Ovary (tissue), 3 donors: ENCODE results near the gene FILIP1L.

ENCODE experiments used
- POLR2A ChIP-seq: fragments of 450-650 bp; IDR thresholded peaks from one replicate; pipeline ENCODE4 v1.6.1; 2017; ENCODE audit warnings: antibody characterized with exemption, mild to moderate bottlenecking, moderate library complexity
- TF ChIP-seq, protein P1 (sequence below), 3 donors: fragments of 450-650 bp in 2 of 3; fragments of 200-600 bp in 1 of 3; IDR thresholded peaks; one replicate each; pipeline versions ENCODE4 v1.5.1 to v1.8.0; 2016 to 2022; ENCODE audit warnings: antibody characterized with exemption in 3 of 3, mild to moderate bottlenecking in 1 of 3
- donor health status: DM: no; HTN: no; CAD: no.

GRCh38 chr3:100060685-100061484 is 53.4 kb downstream of the FILIP1L start:
- TF ChIP-seq, protein P1, sequence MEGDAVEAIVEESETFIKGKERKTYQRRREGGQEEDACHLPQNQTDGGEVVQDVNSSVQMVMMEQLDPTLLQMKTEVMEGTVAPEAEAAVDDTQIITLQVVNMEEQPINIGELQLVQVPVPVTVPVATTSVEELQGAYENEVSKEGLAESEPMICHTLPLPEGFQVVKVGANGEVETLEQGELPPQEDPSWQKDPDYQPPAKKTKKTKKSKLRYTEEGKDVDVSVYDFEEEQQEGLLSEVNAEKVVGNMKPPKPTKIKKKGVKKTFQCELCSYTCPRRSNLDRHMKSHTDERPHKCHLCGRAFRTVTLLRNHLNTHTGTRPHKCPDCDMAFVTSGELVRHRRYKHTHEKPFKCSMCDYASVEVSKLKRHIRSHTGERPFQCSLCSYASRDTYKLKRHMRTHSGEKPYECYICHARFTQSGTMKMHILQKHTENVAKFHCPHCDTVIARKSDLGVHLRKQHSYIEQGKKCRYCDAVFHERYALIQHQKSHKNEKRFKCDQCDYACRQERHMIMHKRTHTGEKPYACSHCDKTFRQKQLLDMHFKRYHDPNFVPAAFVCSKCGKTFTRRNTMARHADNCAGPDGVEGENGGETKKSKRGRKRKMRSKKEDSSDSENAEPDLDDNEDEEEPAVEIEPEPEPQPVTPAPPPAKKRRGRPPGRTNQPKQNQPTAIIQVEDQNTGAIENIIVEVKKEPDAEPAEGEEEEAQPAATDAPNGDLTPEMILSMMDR (IDR thresholded peaks at IDR 0.05), result no peak
- no peak for TF ChIP-seq POLR2A
